ENCODE measurements around the gene CYB5R2. TPM values are rescaled to one million over a fixed set of nuclear protein-coding genes. Genes with fewer than 3 reads are reported as not detected.

Gene CYB5R2
- polyA plus RNA-seq, 1 donor (not counting 4 experiments of a cell fraction or from before 2014, with no cell fraction given) = 24.7 TPM

- TF ChIP-seq, protein P1, sequence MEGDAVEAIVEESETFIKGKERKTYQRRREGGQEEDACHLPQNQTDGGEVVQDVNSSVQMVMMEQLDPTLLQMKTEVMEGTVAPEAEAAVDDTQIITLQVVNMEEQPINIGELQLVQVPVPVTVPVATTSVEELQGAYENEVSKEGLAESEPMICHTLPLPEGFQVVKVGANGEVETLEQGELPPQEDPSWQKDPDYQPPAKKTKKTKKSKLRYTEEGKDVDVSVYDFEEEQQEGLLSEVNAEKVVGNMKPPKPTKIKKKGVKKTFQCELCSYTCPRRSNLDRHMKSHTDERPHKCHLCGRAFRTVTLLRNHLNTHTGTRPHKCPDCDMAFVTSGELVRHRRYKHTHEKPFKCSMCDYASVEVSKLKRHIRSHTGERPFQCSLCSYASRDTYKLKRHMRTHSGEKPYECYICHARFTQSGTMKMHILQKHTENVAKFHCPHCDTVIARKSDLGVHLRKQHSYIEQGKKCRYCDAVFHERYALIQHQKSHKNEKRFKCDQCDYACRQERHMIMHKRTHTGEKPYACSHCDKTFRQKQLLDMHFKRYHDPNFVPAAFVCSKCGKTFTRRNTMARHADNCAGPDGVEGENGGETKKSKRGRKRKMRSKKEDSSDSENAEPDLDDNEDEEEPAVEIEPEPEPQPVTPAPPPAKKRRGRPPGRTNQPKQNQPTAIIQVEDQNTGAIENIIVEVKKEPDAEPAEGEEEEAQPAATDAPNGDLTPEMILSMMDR (optimal IDR thresholded peaks at IDR 0.05 in 1 of 3, IDR thresholded peaks at IDR 0.05 in 1 of 3, conservative IDR thresholded peaks at IDR 0.05 in 1 of 3; ENCODE audit: extremely low read depth in 1 of 3, insufficient read depth in 2 of 3, low read length in 3 of 3) = no peak
- no peak for TF ChIP-seq EZH2 (IDR thresholded peaks at IDR 0.05; ENCODE audit: low read length)
- Histone ChIP-seq H2AFZ (ENCODE audit: control insufficient read depth, low read length) (no peak overlapping the region), H3K4me2 (ENCODE audit: control insufficient read depth, extremely low read depth, insufficient read depth, low read depth, low read length) (no peak overlapping the region), H4K20me1 (ENCODE audit: control insufficient read depth, extremely low read depth, insufficient read depth, low read length) (no peaks in the 10 kb centered on the region), H3K79me2 (ENCODE audit: control insufficient read depth, insufficient read depth, low read length) (no peaks in the 10 kb centered on the region), H3K27ac (ENCODE audit: control insufficient read depth, insufficient read depth, low read length) (no peak overlapping the region), H3K9ac (ENCODE audit: control insufficient read depth, extremely low read depth, insufficient read depth, low read length) (no peak overlapping the region), H3K4me3 (ENCODE audit: control insufficient read depth in 2 of 3, extremely low read depth in 1 of 3, insufficient read depth in 2 of 3, low read depth in 1 of 3, low read length in 3 of 3) (no peak overlapping the region), H3K4me1 (ENCODE audit: control insufficient read depth, extremely low read depth, insufficient read depth, low read length) (no peaks in the 10 kb centered on the region), H3K9me3 (ENCODE audit: control insufficient read depth, low read depth, low read length) (no peaks in the 10 kb centered on the region), H3K36me3 (ENCODE audit: control insufficient read depth in 2 of 2, extremely low read depth in 1 of 2, insufficient read depth in 2 of 2, low read length in 2 of 2) (no peaks in the 10 kb centered on the region), H3K9me1 (ENCODE audit: control insufficient read depth, extremely low read depth, insufficient read depth, low read length) (no peaks in the 10 kb centered on the region), H3K27me3 (ENCODE audit: control insufficient read depth, extremely low read depth, insufficient read depth, low read length) (no peaks in the 10 kb centered on the region)
- DNase-seq (ENCODE audit: low read depth, low spot score) (no peak), FAIRE-seq (no peak)
- dilution Hi-C loops (cut with MboI; ENCODE audit: extremely low pct_ligation_motif_present, low sequenced_read_pairs) = no loop called here
Measured at GRCh38 chr11:7622721-7623120, 50.6 kb downstream of the CYB5R2 start.

- Histone ChIP-seq H3K27me3 (ENCODE audit: control insufficient read depth, extremely low read depth, insufficient read depth, low read length) (no peaks in the 10 kb centered on the region), H3K4me3 (ENCODE audit: control insufficient read depth in 2 of 3, extremely low read depth in 1 of 3, insufficient read depth in 2 of 3, low read depth in 1 of 3, low read length in 3 of 3) (no peak overlapping the region), H3K36me3 (ENCODE audit: control insufficient read depth in 2 of 2, extremely low read depth in 1 of 2, insufficient read depth in 2 of 2, low read length in 2 of 2) (no peaks in the 10 kb centered on the region), H3K9me1 (ENCODE audit: control insufficient read depth, extremely low read depth, insufficient read depth, low read length) (no peaks in the 10 kb centered on the region), H3K9me3 (ENCODE audit: control insufficient read depth, low read depth, low read length) (no peaks in the 10 kb centered on the region), H3K4me1 (ENCODE audit: control insufficient read depth, extremely low read depth, insufficient read depth, low read length) (no peaks in the 10 kb centered on the region), H3K27ac (ENCODE audit: control insufficient read depth, insufficient read depth, low read length) (no peak overlapping the region), H3K9ac (ENCODE audit: control insufficient read depth, extremely low read depth, insufficient read depth, low read length) (no peak overlapping the region), H4K20me1 (ENCODE audit: control insufficient read depth, extremely low read depth, insufficient read depth, low read length) (no peaks in the 10 kb centered on the region), H2AFZ (ENCODE audit: control insufficient read depth, low read length) (no peak overlapping the region), H3K79me2 (ENCODE audit: control insufficient read depth, insufficient read depth, low read length) (no peaks in the 10 kb centered on the region), H3K4me2 (ENCODE audit: control insufficient read depth, extremely low read depth, insufficient read depth, low read depth, low read length) (no peak overlapping the region)
- FAIRE-seq (no peak), DNase-seq (ENCODE audit: low read depth, low spot score) (no peak)
- dilution Hi-C loops (cut with MboI; ENCODE audit: extremely low pct_ligation_motif_present, low sequenced_read_pairs) = no loop called here
- TF ChIP-seq EZH2 (IDR thresholded peaks at IDR 0.05; ENCODE audit: low read length) = no peak
- TF ChIP-seq, protein P1 (optimal IDR thresholded peaks at IDR 0.05 in 1 of 3, IDR thresholded peaks at IDR 0.05 in 1 of 3, conservative IDR thresholded peaks at IDR 0.05 in 1 of 3; ENCODE audit: extremely low read depth in 1 of 3, insufficient read depth in 2 of 3, low read length in 3 of 3) = no peak
Measured at GRCh38 chr11:7621554-7621953, 51.7 kb downstream of the CYB5R2 start.
